Mesendoderm (in vitro differentiated cells): ENCODE measurements around the gene NCAPD3.

Source experiments
- DNase-seq: peaks from one replicate; pipeline ENCODE4 v3.0.0; 2013
- H2AK5ac ChIP-seq: 2 replicates; pipeline ENCODE4 v1.6.1; 2013; ENCODE audit warnings: low read length, inconsistent platforms
- H2BK120ac ChIP-seq: 2 replicates; pipeline ENCODE4 v1.6.1; 2013; ENCODE audit warnings: low read depth, mild to moderate bottlenecking, low read length, moderate library complexity, mixed read lengths
- H2BK15ac ChIP-seq: replicated peaks from 2 replicates; pipeline ENCODE4 v1.6.1; 2013; ENCODE audit warnings: low read depth, mild to moderate bottlenecking, moderate library complexity
- H2BK5ac ChIP-seq: 2 replicates; pipeline ENCODE4 v1.6.1; 2013; ENCODE audit warnings: low read length, inconsistent platforms
- H3K18ac ChIP-seq: 2 replicates; pipeline ENCODE4 v1.6.1; 2013; ENCODE audit warnings: mild to moderate bottlenecking, low read length, mixed read lengths
- H3K23ac ChIP-seq: one replicate; pipeline ENCODE4 v1.6.1; 2013; ENCODE audit warnings: low read length
- H3K27ac ChIP-seq: 2 replicates; pipeline ENCODE4 v1.5.1; 2013; ENCODE audit warnings: low read depth, mild to moderate bottlenecking, inconsistent platforms, low read length, moderate library complexity
- H3K27me3 ChIP-seq: 2 replicates; pipeline ENCODE4 v1.6.1; 2013; ENCODE audit warnings: low read length, control low read depth, mild to moderate bottlenecking, inconsistent platforms; ENCODE audit not compliant: insufficient read depth, poor library complexity
- H3K36me3 ChIP-seq: 2 replicates; pipeline ENCODE4 v1.6.1; 2013; ENCODE audit warnings: low read length, inconsistent platforms; ENCODE audit not compliant: control insufficient read depth, insufficient read depth
- H3K4ac ChIP-seq: one replicate; pipeline ENCODE4 v1.6.1; 2013; ENCODE audit warnings: low read depth, mild to moderate bottlenecking, low read length, moderate library complexity
- H3K4me1 ChIP-seq: 2 replicates; pipeline ENCODE4 v1.6.1; 2013; ENCODE audit warnings: low read depth, low read length, inconsistent platforms; ENCODE audit not compliant: control insufficient read depth
- H3K4me2 ChIP-seq: 2 replicates; pipeline ENCODE4 v1.6.1; 2013; ENCODE audit warnings: low read length
- H3K4me3 ChIP-seq: 2 replicates; pipeline ENCODE4 v1.5.1; 2013; ENCODE audit warnings: mild to moderate bottlenecking, low read length
- H3K56ac ChIP-seq: one replicate; pipeline ENCODE4 v1.6.1; 2013; ENCODE audit warnings: low read length
- H3K79me1 ChIP-seq: 2 replicates; pipeline ENCODE4 v1.6.1; 2013; ENCODE audit warnings: low read length, inconsistent platforms
- H3K79me2 ChIP-seq: 2 replicates; pipeline ENCODE4 v1.6.1; 2013; ENCODE audit warnings: mild to moderate bottlenecking, low read length; ENCODE audit not compliant: control insufficient read depth, insufficient read depth
- H3K9ac ChIP-seq: 2 replicates; pipeline ENCODE4 v1.6.1; 2013; ENCODE audit warnings: low read length, inconsistent platforms
- H4K5ac ChIP-seq: one replicate; pipeline ENCODE4 v1.6.1; 2013; ENCODE audit warnings: low read length
- H4K8ac ChIP-seq: one replicate; pipeline ENCODE4 v1.6.1; 2013; ENCODE audit warnings: low read depth, mild to moderate bottlenecking, control low read depth, low read length, moderate library complexity
- WGBS: extraction: QIAGEN DNeasy Blood & Tissue Kit; methylation state at CpG from one replicate; pipeline ENCODE4 v1.1.7; 2013; ENCODE audit warnings: low lambda C conversion rate, missing lambda C conversion rate; ENCODE audit not compliant: insufficient coverage; ENCODE audit errors: extremely low coverage; 5-methylcytosine and 5-hydroxymethylcytosine counted together

NCAPD3 gene

DNA sequence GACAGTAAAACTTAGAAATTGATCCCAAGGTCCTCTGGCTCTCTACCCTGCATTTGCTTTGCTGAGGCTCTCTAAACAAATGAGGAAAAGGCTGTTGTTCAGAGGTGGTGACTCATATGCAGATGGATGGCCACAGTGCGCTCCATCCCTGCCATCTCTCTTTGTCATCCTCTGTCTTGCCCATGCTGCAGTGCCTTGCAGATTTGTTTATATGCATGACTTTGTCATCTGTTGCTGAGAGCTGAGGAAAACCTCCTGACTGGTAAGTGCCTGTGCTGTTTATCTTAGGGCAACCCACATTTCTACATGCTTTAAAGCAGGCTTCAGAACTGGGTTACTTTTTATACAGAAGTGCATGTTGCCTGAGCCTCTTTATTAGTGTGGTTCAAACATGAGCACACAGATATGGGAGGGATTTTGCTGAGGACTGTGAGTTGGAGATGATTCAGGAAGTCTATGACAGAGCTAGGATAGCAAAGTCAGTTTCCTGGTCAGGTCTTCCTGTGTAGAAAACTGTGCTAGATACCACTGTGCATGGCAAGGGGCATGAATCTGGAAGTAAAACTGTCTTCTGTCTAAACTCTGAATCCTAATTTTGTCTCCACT lies 97.4 kb downstream of the NCAPD3 start:
- peak; percentile 76 for DNase-seq
- H4K8ac ChIP-seq, result no peak overlapping the region
- H3K4me1 ChIP-seq, result no peaks in the 10 kb centered on the region
- H3K27ac ChIP-seq, result no peak overlapping the region
- no peak overlapping the region for H3K4ac ChIP-seq
- H3K27me3 ChIP-seq, result no peaks in the 10 kb centered on the region
- no peaks in the 10 kb centered on the region for H3K79me2 ChIP-seq
- no peak overlapping the region for H3K4me2 ChIP-seq
- no peak overlapping the region for H4K5ac ChIP-seq
- no peaks in the 10 kb centered on the region for H3K79me1 ChIP-seq
- H2AK5ac ChIP-seq, result no peak overlapping the region
- H3K18ac ChIP-seq, result no peak overlapping the region
- no peak overlapping the region for H3K23ac ChIP-seq
- H2BK120ac ChIP-seq, result no peak overlapping the region
- H3K9ac ChIP-seq, result no peak overlapping the region
- H3K4me3 ChIP-seq, result no peak overlapping the region
- no peak overlapping the region for H2BK15ac ChIP-seq
- no CpG with 5 or more reads among the region's 1 CpG for WGBS
- no peak overlapping the region for H3K56ac ChIP-seq
- no peak overlapping the region for H2BK5ac ChIP-seq
- no peaks in the 10 kb centered on the region for H3K36me3 ChIP-seq

DNA sequence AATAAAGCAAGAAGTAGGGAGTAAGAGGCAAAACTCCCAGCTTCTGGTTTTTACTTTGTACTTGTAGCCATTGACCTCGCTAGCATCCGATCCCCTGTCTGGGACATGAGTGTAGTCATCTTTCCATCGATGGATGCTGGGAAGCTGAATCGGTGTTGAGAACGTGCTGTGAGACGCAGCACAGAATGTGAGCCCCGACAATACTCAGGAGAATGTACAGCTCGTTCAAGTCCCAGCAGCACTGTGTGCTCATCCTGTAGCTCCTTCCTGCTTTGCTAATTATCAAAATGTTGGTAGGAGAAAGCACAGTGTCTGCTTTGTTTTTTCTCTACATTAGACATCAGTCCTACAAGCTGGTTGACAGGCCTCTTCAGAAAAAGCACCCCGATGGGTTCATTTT lies 98.3 kb downstream of the NCAPD3 start:
- Histone ChIP-seq H3K27ac (no peak overlapping the region), H2BK120ac (no peak overlapping the region), H4K8ac (no peak overlapping the region), H3K4me1 (no peaks in the 10 kb centered on the region), H3K18ac (no peak overlapping the region), H3K4ac (no peak overlapping the region), H2BK15ac (no peak overlapping the region), H3K9ac (no peak overlapping the region), H2BK5ac (no peak overlapping the region), H3K56ac (no peak overlapping the region), H3K4me3 (no peak overlapping the region), H3K23ac (no peak overlapping the region), H4K5ac (no peak overlapping the region), H3K36me3 (no peaks in the 10 kb centered on the region), H3K4me2 (no peak overlapping the region), H3K79me1 (no peaks in the 10 kb centered on the region), H2AK5ac (no peak overlapping the region), H3K79me2 (no peaks in the 10 kb centered on the region), H3K27me3 (no peaks in the 10 kb centered on the region)
- DNase-seq, result no peak
- no CpG with 5 or more reads among the region's 9 CpGs for WGBS

DNA sequence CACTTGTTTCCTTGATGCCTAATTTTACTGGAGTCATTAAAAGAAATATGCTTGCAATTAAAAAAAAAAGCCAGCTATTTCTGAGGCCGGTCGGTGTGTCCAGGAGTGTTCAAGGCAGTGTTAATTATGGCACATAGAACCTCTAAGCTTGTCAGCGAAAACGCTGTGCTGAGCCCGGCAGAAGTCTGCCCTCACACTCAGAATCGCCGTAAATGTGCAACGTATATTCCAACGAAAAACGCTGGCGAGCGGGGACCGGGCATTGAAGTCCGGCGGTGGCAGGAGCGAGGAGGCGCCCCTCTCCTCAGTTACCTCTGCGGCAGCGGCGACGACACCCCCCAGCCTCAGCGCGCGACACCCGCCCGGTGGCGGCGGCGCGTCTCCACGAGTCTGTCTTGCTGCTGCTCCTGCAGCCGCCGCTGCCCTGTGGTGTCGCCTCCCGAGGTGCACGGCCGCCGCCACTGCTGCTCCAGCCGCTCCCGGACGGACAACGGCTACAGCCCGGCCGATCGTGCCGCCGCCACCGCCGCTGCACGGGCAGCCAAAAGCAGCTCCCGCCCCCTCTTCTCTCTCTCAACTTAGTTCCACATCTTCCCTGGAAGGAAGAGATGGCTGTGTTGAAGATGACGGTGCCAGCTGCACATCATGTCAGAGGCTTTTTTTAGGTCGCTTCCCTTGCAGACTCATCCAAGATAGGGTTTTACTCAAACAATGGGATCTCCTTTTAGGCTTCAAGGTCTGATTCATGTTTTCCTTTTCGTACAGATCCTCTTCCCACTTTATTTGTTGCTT lies 98.9 kb downstream of the NCAPD3 start:
- no peak overlapping the region for H3K4me3 ChIP-seq
- no peak overlapping the region for H3K23ac ChIP-seq
- H2AK5ac ChIP-seq, result no peak overlapping the region
- H2BK120ac ChIP-seq, result no peak overlapping the region
- H3K27ac ChIP-seq, result no peak overlapping the region
- H3K18ac ChIP-seq, result no peak overlapping the region
- H3K9ac ChIP-seq, result peak overlapping the region; percentile 16
- H2BK15ac ChIP-seq, result no peak overlapping the region
- H4K8ac ChIP-seq, result no peak overlapping the region
- no peak overlapping the region for H3K4ac ChIP-seq
- peak overlapping the region; percentile 1 for H3K56ac ChIP-seq
- no peak overlapping the region for H4K5ac ChIP-seq
- H3K36me3 ChIP-seq, result no peaks in the 10 kb centered on the region
- no peaks in the 10 kb centered on the region for H3K79me1 ChIP-seq
- WGBS, result no CpG with 5 or more reads among the region's 54 CpGs
- DNase-seq, result peak; percentile 72
- no peaks in the 10 kb centered on the region for H3K27me3 ChIP-seq
- H3K79me2 ChIP-seq, result no peaks in the 10 kb centered on the region
- peak overlapping the region; percentile 30 for H3K4me2 ChIP-seq
- H3K4me1 ChIP-seq, result no peaks in the 10 kb centered on the region
- no peak overlapping the region for H2BK5ac ChIP-seq

DNA sequence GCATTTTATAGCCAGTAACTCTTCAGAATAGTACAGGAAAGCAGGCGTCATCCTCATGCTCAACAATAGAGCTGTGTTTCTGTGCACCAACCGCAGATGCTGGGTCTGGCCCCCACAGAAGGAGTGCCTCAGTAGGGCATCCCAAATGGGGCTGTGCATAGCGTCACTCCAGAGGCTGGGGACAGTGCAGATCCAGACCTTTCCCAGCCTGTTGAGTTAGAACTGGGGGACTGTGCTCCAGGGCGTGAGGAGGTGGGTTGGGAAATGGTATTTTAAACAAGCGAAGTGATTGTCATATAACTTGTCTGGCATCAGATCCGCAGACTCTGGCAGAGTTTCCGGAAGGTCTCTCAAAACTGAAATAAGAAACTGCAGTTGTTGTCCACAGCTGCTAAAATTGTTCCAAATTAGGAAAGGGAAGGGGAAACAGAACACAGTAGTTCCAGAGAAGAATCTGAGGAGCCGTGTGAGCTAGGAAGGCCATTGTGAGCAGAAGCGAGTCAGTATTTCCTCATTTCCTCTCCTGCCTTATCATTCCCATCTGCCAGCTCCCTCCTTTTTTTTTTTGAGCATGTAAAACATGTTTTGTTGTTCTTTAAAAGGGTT lies 102.7 kb downstream of the NCAPD3 start:
- DNase-seq, result peak; percentile 46
- WGBS, result no CpG with 5 or more reads among the region's 9 CpGs
- no peak overlapping the region for H4K5ac ChIP-seq
- no peaks in the 10 kb centered on the region for H3K4me1 ChIP-seq
- H3K4me3 ChIP-seq, result no peak overlapping the region
- H3K18ac ChIP-seq, result no peak overlapping the region
- no peak overlapping the region for H3K23ac ChIP-seq
- H3K27me3 ChIP-seq, result no peaks in the 10 kb centered on the region
- no peaks in the 10 kb centered on the region for H3K36me3 ChIP-seq
- H3K9ac ChIP-seq, result no peak overlapping the region
- no peak overlapping the region for H2AK5ac ChIP-seq
- H3K79me2 ChIP-seq, result no peaks in the 10 kb centered on the region
- H3K56ac ChIP-seq, result no peak overlapping the region
- no peak overlapping the region for H3K27ac ChIP-seq
- H4K8ac ChIP-seq, result no peak overlapping the region
- H3K4ac ChIP-seq, result no peak overlapping the region
- H3K79me1 ChIP-seq, result peaks cover 5% of the 10 kb centered on the region
- no peak overlapping the region for H2BK120ac ChIP-seq
- no peak overlapping the region for H3K4me2 ChIP-seq
- H2BK15ac ChIP-seq, result no peak overlapping the region
- H2BK5ac ChIP-seq, result no peak overlapping the region

DNA sequence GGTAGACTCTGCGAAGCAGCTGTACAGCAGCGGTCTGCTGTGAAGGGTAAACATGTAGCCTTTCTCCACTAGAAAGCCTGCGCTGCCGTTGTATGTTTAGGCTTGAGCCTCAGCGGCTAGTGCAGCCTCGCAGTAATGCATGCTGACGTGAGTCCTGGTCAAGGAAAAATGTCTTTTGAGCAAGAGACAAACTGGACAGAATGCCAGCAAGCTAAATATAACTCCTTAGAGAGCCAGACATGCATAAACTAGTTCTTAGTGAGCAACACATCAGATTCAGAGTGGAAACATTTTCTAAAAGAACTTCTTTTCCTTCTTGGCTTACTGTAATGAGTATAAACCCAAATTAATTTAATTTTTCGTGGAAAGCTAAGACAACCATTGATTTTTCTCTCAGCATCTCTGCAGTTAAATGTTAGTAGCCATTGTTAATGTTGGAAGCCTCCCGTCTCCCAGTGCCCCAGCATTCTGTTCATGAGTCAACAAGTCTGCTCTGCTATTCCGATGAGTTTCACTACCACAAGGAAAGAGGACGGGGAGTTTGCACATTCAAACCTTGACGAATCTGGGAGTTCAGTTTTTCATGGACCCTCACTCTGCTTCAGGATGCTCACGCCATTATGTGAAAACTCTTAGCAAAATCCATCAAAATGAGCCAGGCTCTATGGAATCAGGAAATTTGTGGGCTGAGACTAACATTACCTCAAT lies 103.5 kb downstream of the NCAPD3 start:
- Histone ChIP-seq H3K4me2 (no peak overlapping the region), H2BK15ac (no peak overlapping the region), H3K27me3 (no peaks in the 10 kb centered on the region), H3K4me3 (no peak overlapping the region), H4K8ac (no peak overlapping the region), H2BK120ac (no peak overlapping the region), H4K5ac (no peak overlapping the region), H3K56ac (no peak overlapping the region), H3K23ac (peak overlapping the region; percentile 56), H3K18ac (no peak overlapping the region), H3K4me1 (no peaks in the 10 kb centered on the region), H3K27ac (no peak overlapping the region), H2BK5ac (no peak overlapping the region), H3K79me1 (peaks cover 6% of the 10 kb centered on the region), H3K9ac (no peak overlapping the region), H3K36me3 (no peaks in the 10 kb centered on the region), H2AK5ac (no peak overlapping the region), H3K79me2 (no peaks in the 10 kb centered on the region), H3K4ac (peak overlapping the region; percentile 66)
- no CpG with 5 or more reads among the region's 13 CpGs for WGBS
- DNase-seq, result no peak
